ENCODE measurements around the gene CDHR1. TPM values are rescaled to one million over a fixed set of nuclear protein-coding genes. Genes with fewer than 3 reads are reported as not detected.

Gene CDHR1
- total and polyA plus RNA-seq, 2 donors from 2014 or later = 0.47 to 1.1 TPM

GRCh38 chr10:84241185-84241790 lies 47.0 kb downstream of the CDHR1 start, which contains the start of gene LRIT1:
TSS of gene LRIT1 (minus strand) at chr10:84241546. CDS start at chr10:84241439, 107 bp downstream.
- H3K9ac ChIP-seq (ENCODE audit: low read length in 3 of 3) = no peak within 1 kb of the TSS
- H3K36me3 ChIP-seq (ENCODE audit: control insufficient read depth in 2 of 3, insufficient read depth in 3 of 3, low read length in 3 of 3) = no peaks in the 10 kb centered on the region
- no peaks in the 10 kb centered on the region for H3K27me3 ChIP-seq (ENCODE audit: control insufficient read depth, insufficient read depth, low read length)
- TF ChIP-seq CTCF (IDR thresholded peaks at IDR 0.05; ENCODE audit: borderline replicate concordance, extremely low read depth, insufficient read depth) = no peak
- intact Hi-C loops (cut with DNase I) = no loop called here
- no peak within 1 kb of the TSS for H3K4me3 ChIP-seq (ENCODE audit: low read length in 3 of 3)
- no peak within 1 kb of the TSS for H3K27ac ChIP-seq (ENCODE audit: low read depth in 2 of 2, low read length in 2 of 2)
- H3K9me3 ChIP-seq (ENCODE audit: control insufficient read depth in 2 of 3, insufficient read depth in 1 of 3, low read length in 3 of 3) = no peaks in the 10 kb centered on the region
- FAIRE-seq (no peak), DNase-seq (no peak)
- H3K4me1 ChIP-seq (ENCODE audit: control insufficient read depth in 2 of 3, insufficient read depth in 2 of 3, low read depth in 1 of 3, low read length in 3 of 3) = no peaks in the 10 kb centered on the region

GRCh38 chr10:84243759-84244158 lies 49.4 kb downstream of the CDHR1 start:
- H3K4me1 ChIP-seq (ENCODE audit: control insufficient read depth in 2 of 3, insufficient read depth in 2 of 3, low read depth in 1 of 3, low read length in 3 of 3) = no peaks in the 10 kb centered on the region
- intact Hi-C loops (cut with DNase I) = no loop called here
- no peak overlapping the region for H3K9ac ChIP-seq (ENCODE audit: low read length in 3 of 3)
- no peak for TF ChIP-seq CTCF (IDR thresholded peaks at IDR 0.05; ENCODE audit: borderline replicate concordance, extremely low read depth, insufficient read depth)
- no peak overlapping the region for H3K4me3 ChIP-seq (ENCODE audit: low read length in 3 of 3)
- no peaks in the 10 kb centered on the region for H3K36me3 ChIP-seq (ENCODE audit: control insufficient read depth in 2 of 3, insufficient read depth in 3 of 3, low read length in 3 of 3)
- FAIRE-seq = no peak
- H3K27me3 ChIP-seq (ENCODE audit: control insufficient read depth, insufficient read depth, low read length) = no peaks in the 10 kb centered on the region
- no peaks in the 10 kb centered on the region for H3K9me3 ChIP-seq (ENCODE audit: control insufficient read depth in 2 of 3, insufficient read depth in 1 of 3, low read length in 3 of 3)
- DNase-seq = no peak
- H3K27ac ChIP-seq (ENCODE audit: low read depth in 2 of 2, low read length in 2 of 2) = no peak overlapping the region

DNA sequence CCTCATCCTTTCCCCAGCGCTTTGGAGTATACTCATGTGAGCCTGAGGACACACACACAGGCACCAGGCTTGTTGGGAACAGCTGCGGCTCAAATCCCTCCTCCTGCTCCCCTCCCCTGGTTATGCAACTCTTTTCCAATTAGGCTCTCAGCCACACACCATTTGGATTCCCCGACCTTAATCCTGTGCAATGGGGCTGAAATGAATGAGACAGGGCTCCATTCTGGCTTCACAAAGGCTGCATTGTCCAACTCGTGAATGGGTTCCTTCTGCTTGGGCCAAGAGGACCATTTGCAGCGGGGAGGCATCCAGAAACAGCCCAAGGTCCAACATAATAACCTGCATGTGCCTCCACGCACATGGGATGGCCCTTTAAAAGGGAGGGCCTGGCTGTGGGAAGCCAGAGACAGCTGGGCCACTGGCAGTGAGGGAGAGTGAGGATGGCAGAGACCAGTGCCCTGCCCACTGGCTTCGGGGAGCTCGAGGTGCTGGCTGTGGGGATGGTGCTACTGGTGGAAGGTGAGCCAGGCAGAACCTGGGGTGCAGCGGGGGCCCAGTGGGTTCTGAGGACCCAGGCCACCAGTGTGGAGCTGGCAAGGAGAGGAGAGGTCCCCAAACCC lies 50.4 kb downstream of the CDHR1 start, which contains the start of gene RGR:
TSS of gene RGR (plus strand) at position 403 of the 620 bp plus-strand sequence. CDS start at position 441, 38 bp downstream.
- H3K9me3 ChIP-seq (ENCODE audit: control insufficient read depth in 2 of 3, insufficient read depth in 1 of 3, low read length in 3 of 3) = no peaks in the 10 kb centered on the region
- no peak for TF ChIP-seq CTCF (IDR thresholded peaks at IDR 0.05; ENCODE audit: borderline replicate concordance, extremely low read depth, insufficient read depth)
- no peaks in the 10 kb centered on the region for H3K36me3 ChIP-seq (ENCODE audit: control insufficient read depth in 2 of 3, insufficient read depth in 3 of 3, low read length in 3 of 3)
- intact Hi-C loops (cut with DNase I) = no loop called here
- no peak within 1 kb of the TSS for H3K9ac ChIP-seq (ENCODE audit: low read length in 3 of 3)
- no peaks in the 10 kb centered on the region for H3K27me3 ChIP-seq (ENCODE audit: control insufficient read depth, insufficient read depth, low read length)
- H3K4me3 ChIP-seq (ENCODE audit: low read length in 3 of 3) = no peak within 1 kb of the TSS
- H3K27ac ChIP-seq (ENCODE audit: low read depth in 2 of 2, low read length in 2 of 2) = no peak within 1 kb of the TSS
- DNase-seq (no peak), FAIRE-seq (no peak)
- H3K4me1 ChIP-seq (ENCODE audit: control insufficient read depth in 2 of 3, insufficient read depth in 2 of 3, low read depth in 1 of 3, low read length in 3 of 3) = no peaks in the 10 kb centered on the region

Measured in kidney (tissue), 14 donors.